Measurements from ENCODE around the gene TEX2.
"Not testable (repeated sequence)": the region's sequence is repeated elsewhere in the genome, so short reads cannot be mapped to it uniquely, and the experiment has no call there.

Gene TEX2

DNA sequence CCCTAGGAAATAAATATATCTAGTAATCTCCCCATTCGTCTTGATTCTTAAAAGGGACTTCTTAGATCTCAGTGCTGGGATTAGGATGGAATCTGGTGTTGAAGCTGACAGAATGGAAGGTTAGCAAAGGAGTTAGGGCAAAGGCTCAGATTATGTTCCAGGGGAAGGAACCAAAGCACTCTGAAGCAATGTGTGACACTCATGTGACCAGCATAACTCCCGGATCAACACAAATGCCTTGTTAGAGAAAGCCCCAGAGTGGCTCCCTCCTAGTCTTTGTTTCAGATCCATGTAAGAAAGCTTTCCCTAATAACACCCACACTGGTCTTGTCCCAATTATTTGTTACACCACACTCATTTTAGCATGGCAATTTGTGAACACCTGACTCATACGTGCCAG, 70.5 kb downstream of the TEX2 start:
- no peak overlapping the region for H3K27ac ChIP-seq
- TF ChIP-seq, protein P1, sequence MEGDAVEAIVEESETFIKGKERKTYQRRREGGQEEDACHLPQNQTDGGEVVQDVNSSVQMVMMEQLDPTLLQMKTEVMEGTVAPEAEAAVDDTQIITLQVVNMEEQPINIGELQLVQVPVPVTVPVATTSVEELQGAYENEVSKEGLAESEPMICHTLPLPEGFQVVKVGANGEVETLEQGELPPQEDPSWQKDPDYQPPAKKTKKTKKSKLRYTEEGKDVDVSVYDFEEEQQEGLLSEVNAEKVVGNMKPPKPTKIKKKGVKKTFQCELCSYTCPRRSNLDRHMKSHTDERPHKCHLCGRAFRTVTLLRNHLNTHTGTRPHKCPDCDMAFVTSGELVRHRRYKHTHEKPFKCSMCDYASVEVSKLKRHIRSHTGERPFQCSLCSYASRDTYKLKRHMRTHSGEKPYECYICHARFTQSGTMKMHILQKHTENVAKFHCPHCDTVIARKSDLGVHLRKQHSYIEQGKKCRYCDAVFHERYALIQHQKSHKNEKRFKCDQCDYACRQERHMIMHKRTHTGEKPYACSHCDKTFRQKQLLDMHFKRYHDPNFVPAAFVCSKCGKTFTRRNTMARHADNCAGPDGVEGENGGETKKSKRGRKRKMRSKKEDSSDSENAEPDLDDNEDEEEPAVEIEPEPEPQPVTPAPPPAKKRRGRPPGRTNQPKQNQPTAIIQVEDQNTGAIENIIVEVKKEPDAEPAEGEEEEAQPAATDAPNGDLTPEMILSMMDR (conservative IDR thresholded peaks at IDR 0.05): no peak

DNA sequence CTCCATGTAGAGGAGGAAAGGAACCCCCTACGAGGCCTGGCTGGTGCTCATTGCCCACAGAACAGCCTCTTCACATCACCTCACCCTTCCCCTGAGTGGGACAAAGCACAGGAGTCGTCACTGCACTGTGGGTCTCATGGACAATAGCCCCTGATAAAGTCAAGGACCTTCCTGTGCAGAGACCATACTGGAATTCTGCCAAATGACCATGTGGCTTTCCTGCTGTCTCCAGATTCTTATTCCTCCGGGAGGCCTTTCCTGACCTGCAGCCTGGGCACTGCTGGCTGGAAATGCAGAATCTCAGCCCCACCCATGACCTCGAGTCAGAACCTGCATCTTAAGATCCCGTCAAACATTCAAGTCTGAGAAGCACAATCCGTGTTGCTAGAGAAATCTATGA, 72.6 kb downstream of the TEX2 start:
- TF ChIP-seq, protein P1 (conservative IDR thresholded peaks at IDR 0.05): no peak
- H3K27ac ChIP-seq: no peak overlapping the region

DNA sequence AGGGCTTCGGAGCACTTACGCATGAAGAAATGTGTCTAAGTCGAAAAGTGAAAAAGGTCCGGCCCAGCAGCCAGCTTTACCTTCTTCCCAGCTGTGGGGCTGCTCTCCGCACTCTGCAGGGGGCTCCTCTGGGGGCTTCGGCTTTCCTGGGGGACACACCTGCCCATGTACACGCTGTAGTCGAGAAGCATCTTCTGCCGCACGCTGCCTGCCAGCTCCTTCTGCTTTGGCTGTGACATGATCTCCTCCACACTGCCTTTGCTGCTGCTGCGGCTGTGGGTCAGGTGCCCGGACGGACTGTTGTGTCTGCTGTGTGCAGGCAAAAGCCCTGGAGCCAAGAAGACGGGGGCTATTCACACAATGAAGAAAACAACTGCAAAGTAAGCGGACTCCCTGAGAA, 75.0 kb downstream of the TEX2 start:
- TF ChIP-seq, protein P1 (conservative IDR thresholded peaks at IDR 0.05): no peak
- H3K27ac ChIP-seq: no peak overlapping the region

DNA sequence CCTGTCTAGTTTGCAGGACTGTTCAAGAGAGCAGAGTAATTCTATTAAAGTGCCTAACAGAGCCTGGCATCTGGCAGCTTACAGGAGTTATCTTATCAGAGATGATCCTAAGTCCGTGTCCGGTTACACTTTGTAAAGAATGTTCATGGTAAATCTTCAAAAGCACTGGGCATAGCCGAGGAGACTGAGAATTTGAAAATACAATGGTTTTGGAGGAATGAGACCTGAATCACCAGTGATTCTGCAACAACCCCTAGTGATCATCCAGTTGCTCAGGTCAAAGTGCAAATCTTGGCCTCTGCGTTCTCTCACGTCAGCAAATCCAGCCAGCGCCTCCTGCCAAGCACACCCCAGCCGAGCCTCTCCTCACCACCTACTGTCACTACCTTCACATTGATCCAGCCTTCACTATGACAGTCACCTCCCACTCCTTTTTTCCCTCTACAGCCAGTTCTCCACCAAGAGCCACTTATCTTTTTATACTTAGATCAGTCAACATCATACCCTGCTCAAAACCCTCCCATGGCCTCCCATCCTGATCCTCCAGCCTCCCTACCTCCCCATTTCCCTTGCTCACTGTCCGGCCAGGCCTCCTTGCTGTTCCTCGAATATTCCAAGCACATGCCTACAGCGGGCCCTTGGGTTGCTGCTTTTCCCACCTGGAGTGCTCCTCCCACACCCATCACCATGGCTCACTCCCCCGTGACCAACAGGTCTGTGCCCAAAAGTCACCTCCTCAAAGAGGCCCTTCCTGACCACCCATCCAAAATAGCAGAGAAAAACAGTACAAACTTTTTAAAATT, 75.8 kb downstream of the TEX2 start:
- TF ChIP-seq, protein P1 (conservative IDR thresholded peaks at IDR 0.05): no peak

DNA sequence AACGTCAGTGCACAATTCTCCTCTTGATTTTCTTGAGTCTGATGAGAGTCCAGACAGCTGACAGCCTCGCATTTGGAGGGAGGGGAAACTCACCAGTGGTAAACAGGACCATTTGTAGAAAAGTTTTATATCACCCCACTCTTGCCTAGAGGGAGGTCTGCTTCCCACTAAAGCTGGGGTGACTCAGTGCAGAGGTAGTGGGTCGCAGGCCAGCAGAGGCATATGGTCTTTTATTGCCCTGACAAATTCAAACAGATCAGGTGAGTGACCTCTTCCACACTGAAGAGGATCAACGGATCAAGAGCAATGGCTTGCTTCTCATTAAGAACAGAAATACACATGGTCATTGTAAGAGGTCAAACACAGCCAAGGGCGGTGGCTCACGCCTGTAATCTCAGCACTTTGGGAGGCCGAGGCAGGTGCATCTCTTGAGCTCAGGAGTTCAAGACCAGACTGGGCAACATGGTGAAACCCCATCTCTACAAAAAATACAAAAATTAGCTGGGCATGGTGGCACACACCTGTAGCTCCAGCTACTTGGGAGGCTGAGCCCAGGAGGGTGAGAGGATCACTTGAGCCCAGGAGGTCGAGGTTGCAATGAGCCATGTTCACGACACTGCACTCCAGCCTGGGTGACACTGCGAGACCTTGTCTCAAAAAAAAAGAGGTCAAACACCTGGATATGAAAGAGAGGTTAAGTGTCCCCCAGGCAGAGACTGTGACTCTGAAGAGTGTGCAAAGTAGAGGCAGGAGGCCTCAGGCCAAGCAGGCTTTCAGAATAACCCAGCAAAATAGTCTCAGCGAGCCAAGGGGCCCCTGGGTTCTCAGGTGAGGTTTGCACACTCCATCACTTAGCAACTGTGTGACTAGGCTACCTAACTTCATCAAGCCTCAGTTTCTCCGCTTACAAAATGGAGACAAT, 76.6 kb downstream of the TEX2 start:
- TF ChIP-seq, protein P1 (conservative IDR thresholded peaks at IDR 0.05): no peak
- no peak overlapping the region for H3K27ac ChIP-seq

More for the DNA sequence above, 75.8 kb downstream of the TEX2 start:
- H3K27ac ChIP-seq: no peak overlapping the region

DNA sequence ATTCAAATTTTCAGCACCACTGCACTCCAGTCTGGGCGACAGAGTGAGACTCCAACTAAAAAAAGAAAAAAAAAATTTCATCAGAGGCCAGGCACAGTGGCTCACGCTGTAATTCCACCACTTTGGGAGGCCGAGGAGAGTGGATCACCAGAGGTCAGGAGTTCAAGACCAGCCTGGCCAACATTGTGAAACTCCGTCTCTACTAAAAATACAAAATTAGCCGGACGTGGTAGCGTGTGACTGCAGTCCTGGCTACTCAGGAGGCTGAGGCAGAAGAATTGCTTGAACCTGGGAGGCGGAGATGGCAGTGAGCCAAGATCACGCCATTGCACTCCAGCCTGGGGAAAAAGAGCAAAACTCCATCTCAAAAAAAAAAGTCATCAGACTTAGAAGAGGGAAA, 77.5 kb downstream of the TEX2 start:
- not testable (repeated sequence) for H3K27ac ChIP-seq

DNA sequence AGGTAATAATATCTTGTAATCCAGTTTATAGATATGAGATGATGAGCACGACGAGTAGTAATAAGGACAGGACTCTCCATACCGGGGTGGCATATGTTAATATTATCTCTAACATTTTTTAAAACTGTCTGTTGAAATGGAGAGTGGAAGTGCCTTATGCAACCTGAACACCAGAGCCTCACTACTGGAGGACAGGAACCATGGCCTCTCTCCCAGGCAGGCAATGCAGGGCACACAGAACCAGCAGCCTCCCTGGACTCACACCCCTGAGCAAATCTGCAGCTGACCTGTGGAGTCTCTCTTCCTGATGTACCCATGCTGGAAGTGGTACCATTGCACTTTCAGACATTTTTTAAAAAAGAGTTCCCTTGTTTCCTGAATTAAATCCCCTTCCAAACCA, 78.0 kb downstream of the TEX2 start:
- TF ChIP-seq, protein P1 (conservative IDR thresholded peaks at IDR 0.05): no peak
- no peak overlapping the region for H3K27ac ChIP-seq

Data from VCaP (cell line).